Measurements from ENCODE around the gene CXCR6.

- no peak for TF ChIP-seq CTCF (IDR thresholded peaks at IDR 0.05)
- no peak for TF ChIP-seq POLR2A (IDR thresholded peaks at IDR 0.05; ENCODE audit: low read length)
- TF ChIP-seq, protein P1, sequence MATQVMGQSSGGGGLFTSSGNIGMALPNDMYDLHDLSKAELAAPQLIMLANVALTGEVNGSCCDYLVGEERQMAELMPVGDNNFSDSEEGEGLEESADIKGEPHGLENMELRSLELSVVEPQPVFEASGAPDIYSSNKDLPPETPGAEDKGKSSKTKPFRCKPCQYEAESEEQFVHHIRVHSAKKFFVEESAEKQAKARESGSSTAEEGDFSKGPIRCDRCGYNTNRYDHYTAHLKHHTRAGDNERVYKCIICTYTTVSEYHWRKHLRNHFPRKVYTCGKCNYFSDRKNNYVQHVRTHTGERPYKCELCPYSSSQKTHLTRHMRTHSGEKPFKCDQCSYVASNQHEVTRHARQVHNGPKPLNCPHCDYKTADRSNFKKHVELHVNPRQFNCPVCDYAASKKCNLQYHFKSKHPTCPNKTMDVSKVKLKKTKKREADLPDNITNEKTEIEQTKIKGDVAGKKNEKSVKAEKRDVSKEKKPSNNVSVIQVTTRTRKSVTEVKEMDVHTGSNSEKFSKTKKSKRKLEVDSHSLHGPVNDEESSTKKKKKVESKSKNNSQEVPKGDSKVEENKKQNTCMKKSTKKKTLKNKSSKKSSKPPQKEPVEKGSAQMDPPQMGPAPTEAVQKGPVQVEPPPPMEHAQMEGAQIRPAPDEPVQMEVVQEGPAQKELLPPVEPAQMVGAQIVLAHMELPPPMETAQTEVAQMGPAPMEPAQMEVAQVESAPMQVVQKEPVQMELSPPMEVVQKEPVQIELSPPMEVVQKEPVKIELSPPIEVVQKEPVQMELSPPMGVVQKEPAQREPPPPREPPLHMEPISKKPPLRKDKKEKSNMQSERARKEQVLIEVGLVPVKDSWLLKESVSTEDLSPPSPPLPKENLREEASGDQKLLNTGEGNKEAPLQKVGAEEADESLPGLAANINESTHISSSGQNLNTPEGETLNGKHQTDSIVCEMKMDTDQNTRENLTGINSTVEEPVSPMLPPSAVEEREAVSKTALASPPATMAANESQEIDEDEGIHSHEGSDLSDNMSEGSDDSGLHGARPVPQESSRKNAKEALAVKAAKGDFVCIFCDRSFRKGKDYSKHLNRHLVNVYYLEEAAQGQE (IDR thresholded peaks at IDR 0.05) = no peak
- TF ChIP-seq MAZ (IDR thresholded peaks at IDR 0.05; ENCODE audit: borderline replicate concordance, low read depth, low read length) = no peak
- no peak for TF ChIP-seq MAFK (IDR thresholded peaks at IDR 0.05; ENCODE audit: partially characterized antibody)
- TF ChIP-seq HDAC2 (IDR thresholded peaks at IDR 0.05) = no peak
- TF ChIP-seq NPAS2 (CRISPR knock-in tag; IDR thresholded peaks at IDR 0.05; ENCODE audit: borderline replicate concordance) = no peak
- TF ChIP-seq BHLHE40 (IDR thresholded peaks at IDR 0.05; ENCODE audit: low read depth, low read length) = no peak
- TF ChIP-seq, protein P2, sequence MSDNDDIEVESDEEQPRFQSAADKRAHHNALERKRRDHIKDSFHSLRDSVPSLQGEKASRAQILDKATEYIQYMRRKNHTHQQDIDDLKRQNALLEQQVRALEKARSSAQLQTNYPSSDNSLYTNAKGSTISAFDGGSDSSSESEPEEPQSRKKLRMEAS (IDR thresholded peaks at IDR 0.05) = no peak
- TF ChIP-seq, protein P3, sequence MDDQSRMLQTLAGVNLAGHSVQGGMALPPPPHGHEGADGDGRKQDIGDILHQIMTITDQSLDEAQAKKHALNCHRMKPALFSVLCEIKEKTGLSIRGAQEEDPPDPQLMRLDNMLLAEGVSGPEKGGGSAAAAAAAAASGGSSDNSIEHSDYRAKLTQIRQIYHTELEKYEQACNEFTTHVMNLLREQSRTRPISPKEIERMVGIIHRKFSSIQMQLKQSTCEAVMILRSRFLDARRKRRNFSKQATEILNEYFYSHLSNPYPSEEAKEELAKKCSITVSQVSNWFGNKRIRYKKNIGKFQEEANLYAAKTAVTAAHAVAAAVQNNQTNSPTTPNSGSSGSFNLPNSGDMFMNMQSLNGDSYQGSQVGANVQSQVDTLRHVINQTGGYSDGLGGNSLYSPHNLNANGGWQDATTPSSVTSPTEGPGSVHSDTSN (IDR thresholded peaks at IDR 0.05) = no peak
- no peak for TF ChIP-seq JUN (IDR thresholded peaks at IDR 0.05)
- no peak for TF ChIP-seq CBX2 (IDR thresholded peaks at IDR 0.05; ENCODE audit: borderline replicate concordance, low read depth)
- no peak for TF ChIP-seq USF2 (IDR thresholded peaks at IDR 0.05)
- no peak for TF ChIP-seq RFX5 (IDR thresholded peaks at IDR 0.05)
These were observed 51.4 kb downstream of the CXCR6 start for GRCh38 chr3:45994419-45995235.
